HG03039 (cell line): Measurements from ENCODE around the gene FAM131A.

Source experiments
- ATAC-seq: cut with Tn5 transposase; IDR thresholded peaks from one replicate; pipeline ENCODE4 v1.9.1; 2021; ENCODE audit warnings: mild to moderate bottlenecking, moderate library complexity; ENCODE audit not compliant: unreplicated experiment

The FAM131A gene

GRCh38 chr3:184388936-184389230, 51.5 kb downstream of the FAM131A start:
- no peak for ATAC-seq

GRCh38 chr3:184389384-184389783, 52.0 kb downstream of the FAM131A start:
- no peak for ATAC-seq

GRCh38 chr3:184389935-184390528, 52.6 kb downstream of the FAM131A start:
- ATAC-seq: no peak

GRCh38 chr3:184391266-184391665, 53.9 kb downstream of the FAM131A start:
- ATAC-seq: no peak

- ATAC-seq: no peak
Observed at GRCh38 chr3:184395320-184395660, 57.9 kb downstream of the FAM131A start.
